HepG2 (cell line): ENCODE data around the gene SNX3. TPM values are rescaled to one million over a fixed set of nuclear protein-coding genes. Genes with fewer than 3 reads are reported as not detected.

Source experiments
- BHLHE40 ChIP-seq: IDR thresholded peaks from 2 replicates; pipeline ENCODE4 v1.6.1; 2011; ENCODE audit warnings: low read length, improper control_type of control experiment
- CBX5 ChIP-seq: sonication (generic); formaldehyde crosslinking; IDR thresholded peaks from 2 replicates; pipeline ENCODE4 v1.4.0; 2020; ENCODE audit warnings: missing genetic modification reagents, borderline replicate concordance
- PRMT3 ChIP-seq: sonication (generic); formaldehyde crosslinking; IDR thresholded peaks from 2 replicates; pipeline ENCODE4 v1.8.1; 2022; ENCODE audit warnings: low read depth, mild to moderate bottlenecking, moderate library complexity, missing genetic modification reagents, borderline replicate concordance
- ZNF142 ChIP-seq: sonication (generic); formaldehyde crosslinking; IDR thresholded peaks from 2 replicates; pipeline ENCODE4 v1.4.0; 2020; ENCODE audit warnings: missing genetic modification reagents
- ZNF354B ChIP-seq: sonication (generic); formaldehyde crosslinking; IDR thresholded peaks from 2 replicates; pipeline ENCODE4 v1.8.0; 2022; ENCODE audit warnings: mild to moderate bottlenecking, missing genetic modification reagents
- ZNF549 ChIP-seq: sonication (generic); formaldehyde crosslinking; IDR thresholded peaks from 2 replicates; pipeline ENCODE4 v1.5.0; 2020; ENCODE audit warnings: missing genetic modification reagents
- ZNF777 ChIP-seq: sonication (generic); formaldehyde crosslinking; IDR thresholded peaks from 2 replicates; pipeline ENCODE4 v1.4.0; 2020; ENCODE audit warnings: missing genetic modification reagents
- polyA plus RNA-seq, 8 experiments: library from polyadenylated mRNA; depleted of rRNA in 3 of 8; stranded (reverse) in 7 of 8; unstranded in 1 of 8; fragments of >200 nt; fragmentation: Illumina TruSeq in 4 of 8; extraction: Trizol in 4 of 8; gene quantifications; 2 replicates each; pipeline versions ENCODE4 v1.2.1 to v1.2.3, GENCODE V29; 2011 to 2016; ENCODE audit warnings: low read depth in 4 of 8, missing spikeins in 1 of 8, mixed read lengths in 1 of 8; ENCODE audit not compliant: insufficient read depth in 1 of 8
- total RNA-seq, 5 experiments: library from RNA; depleted of rRNA; stranded (reverse); fragments of >200 nt; fragmentation: Illumina TruSeq; extraction: Trizol; gene quantifications; 2 replicates each; pipeline ENCODE4 v1.2.3, GENCODE V29; 2016; ENCODE audit warnings: low read depth in 1 of 5
- TF ChIP-seq, protein P1 (sequence below): sonication (generic); formaldehyde crosslinking; IDR thresholded peaks from 2 replicates; pipeline ENCODE4 v1.4.0; 2020; ENCODE audit warnings: mild to moderate bottlenecking, missing genetic modification reagents
- TF ChIP-seq, protein P2 (sequence below): sonication (generic); formaldehyde crosslinking; conservative IDR thresholded peaks from 2 replicates; pipeline ENCODE4 v1.4.0; 2020; ENCODE audit warnings: missing genetic modification reagents
- TF ChIP-seq, protein P3 (sequence below): sonication (generic); formaldehyde crosslinking; IDR thresholded peaks from 2 replicates; pipeline ENCODE4 v1.5.0; 2020; ENCODE audit warnings: missing genetic modification reagents
- TF ChIP-seq, protein P4 (sequence below): sonication (generic); formaldehyde crosslinking; IDR thresholded peaks from 2 replicates; pipeline ENCODE4 v1.8.0; 2022; ENCODE audit warnings: mild to moderate bottlenecking, missing genetic modification reagents; ENCODE audit not compliant: insufficient replicate concordance

SNX3 gene
- total and polyA plus RNA-seq, 2 of the 13 experiments (the other 11 are each of a cell fraction or from before 2014, with no cell fraction given): 84.9 to 226 TPM

GRCh38 chr6:108260809-108261569, at the start of gene SNX3 (continued):
- TF ChIP-seq, protein P1, sequence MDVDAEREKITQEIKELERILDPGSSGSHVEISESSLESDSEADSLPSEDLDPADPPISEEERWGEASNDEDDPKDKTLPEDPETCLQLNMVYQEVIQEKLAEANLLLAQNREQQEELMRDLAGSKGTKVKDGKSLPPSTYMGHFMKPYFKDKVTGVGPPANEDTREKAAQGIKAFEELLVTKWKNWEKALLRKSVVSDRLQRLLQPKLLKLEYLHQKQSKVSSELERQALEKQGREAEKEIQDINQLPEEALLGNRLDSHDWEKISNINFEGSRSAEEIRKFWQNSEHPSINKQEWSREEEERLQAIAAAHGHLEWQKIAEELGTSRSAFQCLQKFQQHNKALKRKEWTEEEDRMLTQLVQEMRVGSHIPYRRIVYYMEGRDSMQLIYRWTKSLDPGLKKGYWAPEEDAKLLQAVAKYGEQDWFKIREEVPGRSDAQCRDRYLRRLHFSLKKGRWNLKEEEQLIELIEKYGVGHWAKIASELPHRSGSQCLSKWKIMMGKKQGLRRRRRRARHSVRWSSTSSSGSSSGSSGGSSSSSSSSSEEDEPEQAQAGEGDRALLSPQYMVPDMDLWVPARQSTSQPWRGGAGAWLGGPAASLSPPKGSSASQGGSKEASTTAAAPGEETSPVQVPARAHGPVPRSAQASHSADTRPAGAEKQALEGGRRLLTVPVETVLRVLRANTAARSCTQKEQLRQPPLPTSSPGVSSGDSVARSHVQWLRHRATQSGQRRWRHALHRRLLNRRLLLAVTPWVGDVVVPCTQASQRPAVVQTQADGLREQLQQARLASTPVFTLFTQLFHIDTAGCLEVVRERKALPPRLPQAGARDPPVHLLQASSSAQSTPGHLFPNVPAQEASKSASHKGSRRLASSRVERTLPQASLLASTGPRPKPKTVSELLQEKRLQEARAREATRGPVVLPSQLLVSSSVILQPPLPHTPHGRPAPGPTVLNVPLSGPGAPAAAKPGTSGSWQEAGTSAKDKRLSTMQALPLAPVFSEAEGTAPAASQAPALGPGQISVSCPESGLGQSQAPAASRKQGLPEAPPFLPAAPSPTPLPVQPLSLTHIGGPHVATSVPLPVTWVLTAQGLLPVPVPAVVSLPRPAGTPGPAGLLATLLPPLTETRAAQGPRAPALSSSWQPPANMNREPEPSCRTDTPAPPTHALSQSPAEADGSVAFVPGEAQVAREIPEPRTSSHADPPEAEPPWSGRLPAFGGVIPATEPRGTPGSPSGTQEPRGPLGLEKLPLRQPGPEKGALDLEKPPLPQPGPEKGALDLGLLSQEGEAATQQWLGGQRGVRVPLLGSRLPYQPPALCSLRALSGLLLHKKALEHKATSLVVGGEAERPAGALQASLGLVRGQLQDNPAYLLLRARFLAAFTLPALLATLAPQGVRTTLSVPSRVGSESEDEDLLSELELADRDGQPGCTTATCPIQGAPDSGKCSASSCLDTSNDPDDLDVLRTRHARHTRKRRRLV (CRISPR knock-in tag): 0 out of 2 replicates have a peak, but pooled peaks have one; percentile 19
- TF ChIP-seq, protein P2, sequence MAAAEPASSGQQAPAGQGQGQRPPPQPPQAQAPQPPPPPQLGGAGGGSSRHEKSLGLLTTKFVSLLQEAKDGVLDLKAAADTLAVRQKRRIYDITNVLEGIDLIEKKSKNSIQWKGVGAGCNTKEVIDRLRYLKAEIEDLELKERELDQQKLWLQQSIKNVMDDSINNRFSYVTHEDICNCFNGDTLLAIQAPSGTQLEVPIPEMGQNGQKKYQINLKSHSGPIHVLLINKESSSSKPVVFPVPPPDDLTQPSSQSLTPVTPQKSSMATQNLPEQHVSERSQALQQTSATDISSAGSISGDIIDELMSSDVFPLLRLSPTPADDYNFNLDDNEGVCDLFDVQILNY (CRISPR knock-in tag): no peak; the same call in 1 of the 2 replicates
- TF ChIP-seq, protein P3, sequence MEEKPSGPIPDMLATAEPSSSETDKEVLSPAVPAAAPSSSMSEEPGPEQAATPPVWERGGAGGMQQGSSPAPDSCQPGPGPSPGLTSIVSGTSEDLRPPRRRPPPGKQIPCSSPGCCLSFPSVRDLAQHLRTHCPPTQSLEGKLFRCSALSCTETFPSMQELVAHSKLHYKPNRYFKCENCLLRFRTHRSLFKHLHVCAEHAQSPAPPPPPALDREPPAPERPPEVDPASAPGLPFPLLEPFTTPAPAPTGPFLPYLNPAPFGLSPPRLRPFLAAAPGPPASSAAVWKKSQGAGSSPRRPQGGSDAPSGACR (CRISPR knock-in tag): peak; percentile 79
- TF ChIP-seq ZNF777 (CRISPR knock-in tag) (no peak; the same call in none of the 2 replicates), ZNF549 (CRISPR knock-in tag) (no peak), BHLHE40 (no peak; the same call in 1 of the 2 replicates), PRMT3 (CRISPR knock-in tag) (no peak), ZNF142 (CRISPR knock-in tag) (no peak), CBX5 (peak; percentile 50; the same call in 1 of the 2 replicates), ZNF354B (CRISPR knock-in tag) (0 out of 2 replicates have a peak, but pooled peaks have one; percentile 38)
- TF ChIP-seq, protein P4, sequence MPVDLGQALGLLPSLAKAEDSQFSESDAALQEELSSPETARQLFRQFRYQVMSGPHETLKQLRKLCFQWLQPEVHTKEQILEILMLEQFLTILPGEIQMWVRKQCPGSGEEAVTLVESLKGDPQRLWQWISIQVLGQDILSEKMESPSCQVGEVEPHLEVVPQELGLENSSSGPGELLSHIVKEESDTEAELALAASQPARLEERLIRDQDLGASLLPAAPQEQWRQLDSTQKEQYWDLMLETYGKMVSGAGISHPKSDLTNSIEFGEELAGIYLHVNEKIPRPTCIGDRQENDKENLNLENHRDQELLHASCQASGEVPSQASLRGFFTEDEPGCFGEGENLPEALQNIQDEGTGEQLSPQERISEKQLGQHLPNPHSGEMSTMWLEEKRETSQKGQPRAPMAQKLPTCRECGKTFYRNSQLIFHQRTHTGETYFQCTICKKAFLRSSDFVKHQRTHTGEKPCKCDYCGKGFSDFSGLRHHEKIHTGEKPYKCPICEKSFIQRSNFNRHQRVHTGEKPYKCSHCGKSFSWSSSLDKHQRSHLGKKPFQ (CRISPR knock-in tag): peak; percentile 38
